Suprapubic skin (tissue), 4 donors: ENCODE results near the gene FHL2. TPM values are rescaled to one million over a fixed set of nuclear protein-coding genes. Genes with fewer than 3 reads are reported as not detected.

Experiments
- DNase-seq, 2 donors: peaks; one replicate each; pipeline ENCODE4 v3.0.0-alpha.2; 2019; ENCODE audit warnings: low spot score in 2 of 2
- H3K27ac ChIP-seq: fragments of 200-600 bp; sonication (generic); one replicate; pipeline ENCODE4 v1.5.1; 2019
- H3K27me3 ChIP-seq: fragments of 200-600 bp; sonication (generic); one replicate; pipeline ENCODE4 v1.5.1; 2019
- H3K36me3 ChIP-seq: fragments of 200-600 bp; sonication (generic); one replicate; pipeline ENCODE4 v1.5.1; 2019
- H3K4me1 ChIP-seq: fragments of 200-600 bp; sonication (generic); one replicate; pipeline ENCODE4 v1.5.1; 2019
- H3K4me3 ChIP-seq: fragments of 200-600 bp; sonication (generic); one replicate; pipeline ENCODE4 v1.5.1; 2019; ENCODE audit warnings: mild to moderate bottlenecking
- H3K9me3 ChIP-seq: fragments of 200-600 bp; sonication (generic); one replicate; pipeline ENCODE4 v1.5.1; 2019
- EP300 ChIP-seq: sonication (generic); formaldehyde crosslinking; IDR thresholded peaks from one replicate; pipeline ENCODE4 v1.6.1; 2017; ENCODE audit warnings: antibody characterized with exemption
- POLR2A ChIP-seq, 2 donors: fragments of 450-650 bp; IDR thresholded peaks; one replicate each; pipeline ENCODE4 v1.6.1; 2017; ENCODE audit warnings: antibody characterized with exemption in 2 of 2, mild to moderate bottlenecking in 2 of 2, moderate library complexity in 2 of 2
- POLR2AphosphoS5 ChIP-seq, 3 donors: sonication (generic); formaldehyde crosslinking; IDR thresholded peaks; one replicate each; pipeline ENCODE4 v1.6.1; 2017; ENCODE audit warnings: antibody characterized with exemption in 3 of 3
- WGBS: methylation state at CpG from one replicate; pipeline ENCODE4 v1.1.5; 2018; 5-methylcytosine and 5-hydroxymethylcytosine counted together
- total RNA-seq, 4 donors: library from RNA; depleted of rRNA; stranded (reverse); fragments of >200 nt; gene quantifications; one replicate each; pipeline ENCODE4 v1.1.0, GENCODE V29; 2016
- TF ChIP-seq, protein P1 (sequence below), 2 donors: fragments of 200-600 bp in 1 of 2; fragments of 450-650 bp in 1 of 2; sonication (generic) in 1 of 2; IDR thresholded peaks; one replicate each; pipeline ENCODE4 v1.5.1; 2016 to 2019; ENCODE audit warnings: antibody characterized with exemption in 2 of 2, mild to moderate bottlenecking in 1 of 2, moderate library complexity in 1 of 2

The FHL2 gene
- total RNA-seq, 4 donors from 2014 or later, result 43.0 to 69.2 (median 47.9) TPM

DNA sequence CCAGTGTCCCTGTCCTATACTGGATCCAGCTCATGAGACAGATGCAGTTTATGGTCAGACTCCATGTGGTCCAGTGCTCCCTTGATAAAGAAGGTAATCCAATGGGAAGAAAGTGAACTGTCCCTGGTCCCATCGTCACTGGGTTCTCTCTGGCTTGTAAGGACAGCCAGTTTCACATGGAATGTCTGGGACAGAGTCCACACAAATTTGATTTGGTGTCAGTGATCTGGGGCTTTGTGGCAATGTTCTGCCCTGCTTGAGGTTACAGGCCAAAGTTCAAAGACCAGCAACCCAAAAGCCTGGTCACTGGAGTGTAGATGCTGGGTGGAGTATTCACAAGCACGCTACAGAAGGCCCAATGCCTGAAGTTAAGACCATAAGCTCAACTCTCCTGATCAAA lies 22.2 kb upstream of the FHL2 start:
- Histone ChIP-seq H3K27ac (no peak overlapping the region), H3K27me3 (no peaks in the 10 kb centered on the region), H3K9me3 (no peaks in the 10 kb centered on the region), H3K36me3 (no peaks in the 10 kb centered on the region), H3K4me1 (no peaks in the 10 kb centered on the region), H3K4me3 (no peak overlapping the region)
- DNase-seq, result no peak
- 100% methylated on average over 2 of the region's 2 CpGs for WGBS
- TF ChIP-seq, protein P1, sequence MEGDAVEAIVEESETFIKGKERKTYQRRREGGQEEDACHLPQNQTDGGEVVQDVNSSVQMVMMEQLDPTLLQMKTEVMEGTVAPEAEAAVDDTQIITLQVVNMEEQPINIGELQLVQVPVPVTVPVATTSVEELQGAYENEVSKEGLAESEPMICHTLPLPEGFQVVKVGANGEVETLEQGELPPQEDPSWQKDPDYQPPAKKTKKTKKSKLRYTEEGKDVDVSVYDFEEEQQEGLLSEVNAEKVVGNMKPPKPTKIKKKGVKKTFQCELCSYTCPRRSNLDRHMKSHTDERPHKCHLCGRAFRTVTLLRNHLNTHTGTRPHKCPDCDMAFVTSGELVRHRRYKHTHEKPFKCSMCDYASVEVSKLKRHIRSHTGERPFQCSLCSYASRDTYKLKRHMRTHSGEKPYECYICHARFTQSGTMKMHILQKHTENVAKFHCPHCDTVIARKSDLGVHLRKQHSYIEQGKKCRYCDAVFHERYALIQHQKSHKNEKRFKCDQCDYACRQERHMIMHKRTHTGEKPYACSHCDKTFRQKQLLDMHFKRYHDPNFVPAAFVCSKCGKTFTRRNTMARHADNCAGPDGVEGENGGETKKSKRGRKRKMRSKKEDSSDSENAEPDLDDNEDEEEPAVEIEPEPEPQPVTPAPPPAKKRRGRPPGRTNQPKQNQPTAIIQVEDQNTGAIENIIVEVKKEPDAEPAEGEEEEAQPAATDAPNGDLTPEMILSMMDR (IDR thresholded peaks at IDR 0.05), result no peak
- no peak for TF ChIP-seq EP300
- no peak for TF ChIP-seq POLR2A (IDR thresholded peaks at IDR 0.05)
- TF ChIP-seq POLR2AphosphoS5 (IDR thresholded peaks at IDR 0.05), result no peak

GRCh38 chr2:105418522-105418921 lies 19.7 kb upstream of the FHL2 start:
- TF ChIP-seq, protein P1 (IDR thresholded peaks at IDR 0.05), result no peak
- TF ChIP-seq POLR2A (IDR thresholded peaks at IDR 0.05), result no peak
- TF ChIP-seq EP300, result no peak
- no peak for TF ChIP-seq POLR2AphosphoS5 (IDR thresholded peaks at IDR 0.05)
- no peaks in the 10 kb centered on the region for H3K4me1 ChIP-seq
- WGBS, result 97% methylated on average over 6 of the region's 6 CpGs
- no peak for DNase-seq
- H3K36me3 ChIP-seq, result no peaks in the 10 kb centered on the region
- H3K4me3 ChIP-seq, result no peak overlapping the region
- no peaks in the 10 kb centered on the region for H3K27me3 ChIP-seq
- no peaks in the 10 kb centered on the region for H3K9me3 ChIP-seq
- H3K27ac ChIP-seq, result no peak overlapping the region

- Histone ChIP-seq H3K36me3 (no peaks in the 10 kb centered on the region), H3K27me3 (no peaks in the 10 kb centered on the region), H3K4me3 (no peak overlapping the region), H3K27ac (no peak overlapping the region), H3K4me1 (no peaks in the 10 kb centered on the region), H3K9me3 (no peaks in the 10 kb centered on the region)
- TF ChIP-seq, protein P1 (IDR thresholded peaks at IDR 0.05), result no peak
- no peak for TF ChIP-seq POLR2A (IDR thresholded peaks at IDR 0.05)
- no peak for TF ChIP-seq EP300
- TF ChIP-seq POLR2AphosphoS5 (IDR thresholded peaks at IDR 0.05), result no peak
- 93% methylated on average over 1 of the region's 1 CpG for WGBS
- DNase-seq, result no peak
These were observed 19.1 kb upstream of the FHL2 start for GRCh38 chr2:105417857-105418436.

DNA sequence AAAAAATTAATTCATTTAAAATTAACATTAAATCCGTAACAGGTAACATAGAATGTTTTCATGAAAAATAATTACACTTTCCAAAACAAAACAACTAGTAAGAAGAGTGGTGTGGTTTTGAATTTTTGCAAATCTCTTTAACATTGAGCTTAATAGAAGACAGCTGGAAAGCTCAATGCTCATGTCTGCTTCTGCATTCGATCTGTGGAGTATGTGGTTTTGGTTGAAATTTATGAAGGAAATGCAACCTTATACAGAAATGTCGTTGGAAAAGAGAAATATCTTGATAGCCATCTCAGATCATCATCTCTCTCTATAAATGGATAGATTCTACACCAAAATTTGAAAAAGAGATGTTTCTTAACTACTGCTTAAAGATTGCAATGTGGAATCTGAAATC lies 17.3 kb upstream of the FHL2 start:
- WGBS, result 69% methylated on average over 3 of the region's 3 CpGs
- no peak for TF ChIP-seq EP300
- no peak for TF ChIP-seq POLR2A (IDR thresholded peaks at IDR 0.05)
- TF ChIP-seq POLR2AphosphoS5 (IDR thresholded peaks at IDR 0.05), result no peak
- TF ChIP-seq, protein P1 (IDR thresholded peaks at IDR 0.05), result no peak
- Histone ChIP-seq H3K36me3 (no peaks in the 10 kb centered on the region), H3K9me3 (no peaks in the 10 kb centered on the region), H3K27me3 (no peaks in the 10 kb centered on the region), H3K4me1 (no peaks in the 10 kb centered on the region), H3K4me3 (no peak overlapping the region), H3K27ac (no peak overlapping the region)
- DNase-seq, result no peak

- H3K4me1 ChIP-seq, result peaks cover 11% of the 10 kb centered on the region
- 66% methylated on average over 4 of the region's 4 CpGs for WGBS
- H3K36me3 ChIP-seq, result no peaks in the 10 kb centered on the region
- H3K27me3 ChIP-seq, result no peaks in the 10 kb centered on the region
- H3K9me3 ChIP-seq, result no peaks in the 10 kb centered on the region
- TF ChIP-seq, protein P1 (IDR thresholded peaks at IDR 0.05), result no peak
- no peak for TF ChIP-seq EP300
- no peak for TF ChIP-seq POLR2AphosphoS5 (IDR thresholded peaks at IDR 0.05)
- TF ChIP-seq POLR2A (IDR thresholded peaks at IDR 0.05), result no peak
- DNase-seq, result no peak
- no peak overlapping the region for H3K4me3 ChIP-seq
- H3K27ac ChIP-seq, result no peak overlapping the region
These were observed 16.2 kb upstream of the FHL2 start for GRCh38 chr2:105415007-105415406.
